Transverse colon (tissue), 3 donors: ENCODE measurements around the gene RPTOR.

Experiments
- CTCF ChIP-seq, 5 experiments: fragments of 200-600 bp in 3 of 5; fragments of 450-650 bp in 2 of 5; sonication (generic) in 3 of 5; IDR thresholded peaks; 1 replicate in 2 of 5; 2 replicates in 3 of 5; pipeline ENCODE4 v1.5.1; 2016 to 2017; ENCODE audit warnings: antibody characterized with exemption in 5 of 5, inconsistent platforms in 3 of 5, mild to moderate bottlenecking in 2 of 5, moderate library complexity in 1 of 5
- EP300 ChIP-seq: sonication (generic); formaldehyde crosslinking; IDR thresholded peaks from one replicate; pipeline ENCODE4 v1.6.1; 2017; ENCODE audit warnings: antibody characterized with exemption, low read depth
- POLR2A ChIP-seq: fragments of 450-650 bp; IDR thresholded peaks from one replicate; pipeline ENCODE4 v1.6.1; 2016; ENCODE audit warnings: antibody characterized with exemption, mild to moderate bottlenecking, moderate library complexity

GRCh38 chr17:80712606-80713005 is 168.0 kb downstream of the RPTOR start:
- TF ChIP-seq CTCF (IDR thresholded peaks at IDR 0.05) (no peak), EP300 (no peak), POLR2A (no peak)
